Measurements from ENCODE around the gene POLD3.
A peak's percentile ranks its signal among the peaks of the same experiment; 100 is the strongest.

The POLD3 gene

GRCh38 chr11:74672956-74673692 lies 80.7 kb downstream of the POLD3 start:
- Histone ChIP-seq H3K36me3 (ENCODE audit: insufficient read depth, insufficient read length, low read length) (no peaks in the 10 kb centered on the region), H3K4me1 (ENCODE audit: insufficient read depth, insufficient read length) (peaks cover 4% of the 10 kb centered on the region), H3K9me3 (ENCODE audit: insufficient read depth, low read length) (no peaks in the 10 kb centered on the region), H3K9ac (ENCODE audit: insufficient read length, low read depth) (no peak overlapping the region), H3K27me3 (ENCODE audit: insufficient read depth, insufficient read length) (no peaks in the 10 kb centered on the region), H3K4me3 (ENCODE audit: insufficient read length, low read depth) (no peak overlapping the region)
- TF ChIP-seq ZNF274 (IDR thresholded peaks at IDR 0.05; ENCODE audit: low read depth, low read length) = no peak
- DNase-seq (ENCODE audit: low read depth, low spot score) = no peak

GRCh38 chr11:74673693-74674360 lies 81.4 kb downstream of the POLD3 start:
- no peak overlapping the region for H3K9ac ChIP-seq (ENCODE audit: insufficient read length, low read depth)
- no peak overlapping the region for H3K4me3 ChIP-seq (ENCODE audit: insufficient read length, low read depth)
- TF ChIP-seq YY1 (IDR thresholded peaks at IDR 0.05; ENCODE audit: insufficient read depth, insufficient read length) (no peak), ZNF274 (IDR thresholded peaks at IDR 0.05; ENCODE audit: low read depth, low read length) (no peak), SUZ12 (IDR thresholded peaks at IDR 0.05; ENCODE audit: extremely low read depth, insufficient read depth, insufficient read length) (no peak)
- no peaks in the 10 kb centered on the region for H3K36me3 ChIP-seq (ENCODE audit: insufficient read depth, insufficient read length, low read length)
- H3K9me3 ChIP-seq (ENCODE audit: insufficient read depth, low read length) = no peaks in the 10 kb centered on the region
- no peaks in the 10 kb centered on the region for H3K27me3 ChIP-seq (ENCODE audit: insufficient read depth, insufficient read length)
- H3K4me1 ChIP-seq (ENCODE audit: insufficient read depth, insufficient read length) = peaks cover 4% of the 10 kb centered on the region
- DNase-seq (ENCODE audit: low read depth, low spot score) = peak; percentile 3

DNA sequence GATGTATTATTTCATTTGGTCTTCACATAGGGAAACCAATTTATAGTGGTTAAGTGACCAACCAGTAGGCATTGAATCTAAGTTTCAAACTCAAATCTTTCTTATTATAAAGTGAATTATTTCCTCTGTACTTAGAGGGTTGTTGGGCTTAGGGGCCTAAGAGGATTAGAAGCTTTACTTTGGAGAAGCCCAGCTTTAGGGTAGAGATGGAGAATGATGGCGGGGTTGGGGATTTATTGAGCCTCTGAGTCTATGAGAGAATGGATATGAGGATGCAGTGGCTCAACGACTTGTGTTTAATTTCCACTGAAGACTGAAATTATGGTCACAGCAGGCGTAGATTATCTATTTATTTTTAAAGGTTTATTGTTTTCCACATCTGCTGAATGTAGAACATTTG lies 83.4 kb downstream of the POLD3 start:
- TF ChIP-seq SUZ12 (IDR thresholded peaks at IDR 0.05; ENCODE audit: extremely low read depth, insufficient read depth, insufficient read length) = no peak
- TF ChIP-seq YY1 (IDR thresholded peaks at IDR 0.05; ENCODE audit: insufficient read depth, insufficient read length) = no peak
- no peak for TF ChIP-seq ZNF274 (IDR thresholded peaks at IDR 0.05; ENCODE audit: low read depth, low read length)
- peaks cover 4% of the 10 kb centered on the region for H3K4me1 ChIP-seq (ENCODE audit: insufficient read depth, insufficient read length)

GRCh38 chr11:74676596-74676995 lies 84.2 kb downstream of the POLD3 start:
- no peaks in the 10 kb centered on the region for H3K36me3 ChIP-seq (ENCODE audit: insufficient read depth, insufficient read length, low read length)
- no peak for DNase-seq (ENCODE audit: low read depth, low spot score)
- no peak overlapping the region for H3K9ac ChIP-seq (ENCODE audit: insufficient read length, low read depth)
- H3K4me1 ChIP-seq (ENCODE audit: insufficient read depth, insufficient read length) = peaks cover 4% of the 10 kb centered on the region
- no peak for TF ChIP-seq YY1 (IDR thresholded peaks at IDR 0.05; ENCODE audit: insufficient read depth, insufficient read length)
- no peak for TF ChIP-seq ZNF274 (IDR thresholded peaks at IDR 0.05; ENCODE audit: low read depth, low read length)
- TF ChIP-seq SUZ12 (IDR thresholded peaks at IDR 0.05; ENCODE audit: extremely low read depth, insufficient read depth, insufficient read length) = no peak
- no peak overlapping the region for H3K4me3 ChIP-seq (ENCODE audit: insufficient read length, low read depth)
- H3K27me3 ChIP-seq (ENCODE audit: insufficient read depth, insufficient read length) = no peaks in the 10 kb centered on the region
- 0 out of 2 replicates have a peak, but pooled peaks cover 6% of the 10 kb centered on the region for H3K9me3 ChIP-seq (ENCODE audit: insufficient read depth, low read length)

More for the DNA sequence above, 83.4 kb downstream of the POLD3 start:
- no peak for DNase-seq (ENCODE audit: low read depth, low spot score)
- Histone ChIP-seq H3K27me3 (ENCODE audit: insufficient read depth, insufficient read length) (no peaks in the 10 kb centered on the region), H3K9me3 (ENCODE audit: insufficient read depth, low read length) (0 out of 2 replicates have a peak, but pooled peaks cover 6% of the 10 kb centered on the region), H3K9ac (ENCODE audit: insufficient read length, low read depth) (no peak overlapping the region), H3K4me3 (ENCODE audit: insufficient read length, low read depth) (no peak overlapping the region), H3K36me3 (ENCODE audit: insufficient read depth, insufficient read length, low read length) (no peaks in the 10 kb centered on the region)

- DNase-seq (ENCODE audit: low read depth, low spot score) = no peak
- Histone ChIP-seq H3K9ac (ENCODE audit: insufficient read length, low read depth) (no peak overlapping the region), H3K4me3 (ENCODE audit: insufficient read length, low read depth) (no peak overlapping the region), H3K4me1 (ENCODE audit: insufficient read depth, insufficient read length) (peaks cover 4% of the 10 kb centered on the region), H3K9me3 (ENCODE audit: insufficient read depth, low read length) (0 out of 2 replicates have a peak, but pooled peaks cover 6% of the 10 kb centered on the region), H3K27me3 (ENCODE audit: insufficient read depth, insufficient read length) (no peaks in the 10 kb centered on the region), H3K36me3 (ENCODE audit: insufficient read depth, insufficient read length, low read length) (no peaks in the 10 kb centered on the region)
- TF ChIP-seq ZNF274 (IDR thresholded peaks at IDR 0.05; ENCODE audit: low read depth, low read length) (no peak), YY1 (IDR thresholded peaks at IDR 0.05; ENCODE audit: insufficient read depth, insufficient read length) (no peak), SUZ12 (IDR thresholded peaks at IDR 0.05; ENCODE audit: extremely low read depth, insufficient read depth, insufficient read length) (no peak)
Measured at GRCh38 chr11:74677131-74677530, 84.7 kb downstream of the POLD3 start.

DNA sequence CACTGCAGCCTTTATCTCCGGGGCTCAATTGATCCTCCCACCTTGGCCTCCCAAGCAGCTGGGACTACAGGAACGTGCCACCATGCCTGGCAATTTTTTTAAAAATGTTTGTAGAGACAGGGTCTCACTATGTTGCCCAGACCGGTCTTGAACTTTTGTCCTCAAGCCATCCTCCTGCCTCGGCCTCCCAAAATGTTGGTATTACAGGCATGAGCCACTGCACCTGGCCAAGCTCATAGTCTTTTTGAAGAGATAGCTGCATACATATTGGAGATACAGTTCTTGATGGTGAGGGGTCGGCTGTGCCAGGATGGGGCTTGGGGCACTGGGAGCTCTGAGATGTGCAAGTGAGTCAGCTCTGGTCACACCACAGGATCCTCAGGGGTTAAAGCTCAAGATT lies 85.7 kb downstream of the POLD3 start:
- H3K36me3 ChIP-seq (ENCODE audit: insufficient read depth, insufficient read length, low read length) = no peaks in the 10 kb centered on the region
- H3K9me3 ChIP-seq (ENCODE audit: insufficient read depth, low read length) = 0 out of 2 replicates have a peak, but pooled peaks cover 6% of the 10 kb centered on the region
- no peak overlapping the region for H3K4me3 ChIP-seq (ENCODE audit: insufficient read length, low read depth)
- H3K27me3 ChIP-seq (ENCODE audit: insufficient read depth, insufficient read length) = no peaks in the 10 kb centered on the region
- DNase-seq (ENCODE audit: low read depth, low spot score) = no peak
- peaks cover 4% of the 10 kb centered on the region for H3K4me1 ChIP-seq (ENCODE audit: insufficient read depth, insufficient read length)
- no peak overlapping the region for H3K9ac ChIP-seq (ENCODE audit: insufficient read length, low read depth)
- no peak for TF ChIP-seq YY1 (IDR thresholded peaks at IDR 0.05; ENCODE audit: insufficient read depth, insufficient read length)
- TF ChIP-seq SUZ12 (IDR thresholded peaks at IDR 0.05; ENCODE audit: extremely low read depth, insufficient read depth, insufficient read length) = no peak
- no peak for TF ChIP-seq ZNF274 (IDR thresholded peaks at IDR 0.05; ENCODE audit: low read depth, low read length)

All from NT2/D1 (cell line).